ENCODE results near the gene USH1C. TPM values are rescaled to one million over a fixed set of nuclear protein-coding genes. Genes with fewer than 3 reads are reported as not detected.

USH1C gene
- total and polyA plus RNA-seq, 2 experiments from 2014 or later, result 0.54 TPM; not detected in 1

DNA sequence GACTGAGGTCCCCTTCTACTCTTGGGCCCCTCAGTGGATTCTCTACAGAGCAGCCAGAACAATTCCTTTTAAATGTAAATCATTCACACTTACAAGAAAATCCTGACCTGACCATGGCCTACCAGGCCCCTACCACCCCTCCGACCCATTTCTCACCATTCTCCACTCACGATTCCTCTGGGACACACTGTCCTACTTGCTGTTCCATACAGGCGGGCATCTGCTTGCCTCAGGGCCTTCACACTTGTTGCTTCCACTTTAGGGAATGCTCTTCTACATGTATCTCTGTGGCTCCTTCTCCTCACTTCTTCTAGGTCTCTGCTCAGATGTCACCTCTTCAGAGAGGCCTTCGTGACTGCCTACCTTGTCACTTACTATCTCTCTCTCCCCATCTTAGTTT lies 3.4 kb downstream of the USH1C start:
- Histone ChIP-seq H3K4me3 (no peak overlapping the region), H3K9me3 (ENCODE audit: low read depth) (no peaks in the 10 kb centered on the region), H3K36me3 (no peaks in the 10 kb centered on the region), H3K4me1 (ENCODE audit: low read depth) (no peaks in the 10 kb centered on the region), H3K27ac (no peak overlapping the region), H3K27me3 (peaks cover 9% of the 10 kb centered on the region)
- no peak for DNase-seq (ENCODE audit: low read depth in 1 of 2, low spot score in 1 of 2)
- TF ChIP-seq, protein P1, sequence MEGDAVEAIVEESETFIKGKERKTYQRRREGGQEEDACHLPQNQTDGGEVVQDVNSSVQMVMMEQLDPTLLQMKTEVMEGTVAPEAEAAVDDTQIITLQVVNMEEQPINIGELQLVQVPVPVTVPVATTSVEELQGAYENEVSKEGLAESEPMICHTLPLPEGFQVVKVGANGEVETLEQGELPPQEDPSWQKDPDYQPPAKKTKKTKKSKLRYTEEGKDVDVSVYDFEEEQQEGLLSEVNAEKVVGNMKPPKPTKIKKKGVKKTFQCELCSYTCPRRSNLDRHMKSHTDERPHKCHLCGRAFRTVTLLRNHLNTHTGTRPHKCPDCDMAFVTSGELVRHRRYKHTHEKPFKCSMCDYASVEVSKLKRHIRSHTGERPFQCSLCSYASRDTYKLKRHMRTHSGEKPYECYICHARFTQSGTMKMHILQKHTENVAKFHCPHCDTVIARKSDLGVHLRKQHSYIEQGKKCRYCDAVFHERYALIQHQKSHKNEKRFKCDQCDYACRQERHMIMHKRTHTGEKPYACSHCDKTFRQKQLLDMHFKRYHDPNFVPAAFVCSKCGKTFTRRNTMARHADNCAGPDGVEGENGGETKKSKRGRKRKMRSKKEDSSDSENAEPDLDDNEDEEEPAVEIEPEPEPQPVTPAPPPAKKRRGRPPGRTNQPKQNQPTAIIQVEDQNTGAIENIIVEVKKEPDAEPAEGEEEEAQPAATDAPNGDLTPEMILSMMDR (IDR thresholded peaks at IDR 0.05; ENCODE audit: low read depth, low read length), result no peak

DNA sequence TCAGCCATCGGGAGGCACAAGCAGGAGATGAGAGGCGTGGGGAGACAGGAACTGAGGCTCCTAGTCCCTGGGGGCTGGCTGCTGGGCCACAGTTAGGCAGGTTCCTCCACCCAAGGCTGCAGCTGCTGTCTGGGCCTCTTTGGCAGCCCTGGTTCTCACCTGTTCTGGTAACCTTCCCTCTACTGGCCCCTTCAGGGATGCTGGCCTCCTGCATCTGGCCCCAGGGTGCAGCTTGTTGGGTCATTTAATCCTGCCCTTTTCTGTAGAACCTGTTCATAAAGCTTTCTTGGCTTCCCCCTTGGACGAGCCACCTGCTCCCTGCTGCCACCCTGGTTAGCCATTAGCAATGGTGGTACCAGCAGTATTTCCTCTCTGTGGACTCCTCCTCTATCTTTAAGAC lies 5.5 kb downstream of the USH1C start:
- H3K27me3 ChIP-seq, result peaks cover 3% of the 10 kb centered on the region
- no peak overlapping the region for H3K4me3 ChIP-seq
- no peaks in the 10 kb centered on the region for H3K9me3 ChIP-seq (ENCODE audit: low read depth)
- H3K36me3 ChIP-seq, result no peaks in the 10 kb centered on the region
- no peak overlapping the region for H3K27ac ChIP-seq
- TF ChIP-seq, protein P1 (IDR thresholded peaks at IDR 0.05; ENCODE audit: low read depth, low read length), result no peak
- H3K4me1 ChIP-seq (ENCODE audit: low read depth), result no peaks in the 10 kb centered on the region
- DNase-seq (ENCODE audit: low read depth in 1 of 2, low spot score in 1 of 2), result no peak

DNA sequence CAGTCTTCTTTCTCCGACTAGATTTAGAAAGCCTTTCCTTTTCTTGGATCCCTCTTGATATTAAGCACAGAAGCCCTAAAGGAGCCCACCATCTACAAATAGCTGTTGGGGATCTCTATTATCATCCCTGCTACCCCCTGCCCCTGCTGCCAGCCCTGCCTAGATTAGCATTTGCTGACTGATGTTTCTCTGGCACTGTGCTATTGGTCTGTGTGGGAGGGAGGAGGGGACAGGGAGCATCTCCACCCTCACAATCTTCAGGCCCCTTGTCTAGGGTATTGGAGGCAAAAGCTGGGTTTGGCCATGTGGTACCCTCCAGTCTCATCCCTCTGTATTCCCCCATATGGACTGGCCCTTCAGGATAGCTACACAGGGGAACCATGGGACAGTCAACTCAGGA lies 6.2 kb downstream of the USH1C start:
- H3K4me3 ChIP-seq, result no peak overlapping the region
- TF ChIP-seq, protein P1 (IDR thresholded peaks at IDR 0.05; ENCODE audit: low read depth, low read length), result no peak
- H3K4me1 ChIP-seq (ENCODE audit: low read depth), result no peaks in the 10 kb centered on the region
- H3K27me3 ChIP-seq, result no peaks in the 10 kb centered on the region
- H3K27ac ChIP-seq, result no peak overlapping the region
- H3K36me3 ChIP-seq, result no peaks in the 10 kb centered on the region
- no peaks in the 10 kb centered on the region for H3K9me3 ChIP-seq (ENCODE audit: low read depth)
- no peak for DNase-seq (ENCODE audit: low read depth in 1 of 2, low spot score in 1 of 2)

DNA sequence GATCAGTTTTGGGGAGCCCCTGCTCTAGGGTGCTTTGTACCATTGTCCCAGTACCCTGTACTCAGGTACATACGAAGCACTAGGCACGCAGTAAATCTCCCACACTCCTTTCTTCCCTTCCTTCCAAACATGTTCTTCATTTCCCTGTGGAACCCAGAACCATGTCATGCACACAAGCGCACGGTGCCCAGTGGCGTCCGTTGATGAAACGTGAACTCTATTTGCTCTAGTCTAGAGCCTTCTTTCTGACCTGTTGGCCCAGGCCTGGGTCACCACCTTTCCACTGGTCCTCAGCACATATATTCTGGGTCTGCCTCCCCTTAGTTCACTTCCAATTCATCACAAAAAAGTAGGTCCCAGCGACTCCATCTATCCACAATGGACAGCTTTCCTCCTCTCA lies 7.0 kb downstream of the USH1C start:
- Histone ChIP-seq H3K27me3 (no peaks in the 10 kb centered on the region), H3K4me3 (no peak overlapping the region), H3K9me3 (ENCODE audit: low read depth) (no peaks in the 10 kb centered on the region), H3K27ac (no peak overlapping the region), H3K36me3 (no peaks in the 10 kb centered on the region), H3K4me1 (ENCODE audit: low read depth) (no peaks in the 10 kb centered on the region)
- TF ChIP-seq, protein P1 (IDR thresholded peaks at IDR 0.05; ENCODE audit: low read depth, low read length), result no peak
- no peak for DNase-seq (ENCODE audit: low read depth in 1 of 2, low spot score in 1 of 2)

DNA sequence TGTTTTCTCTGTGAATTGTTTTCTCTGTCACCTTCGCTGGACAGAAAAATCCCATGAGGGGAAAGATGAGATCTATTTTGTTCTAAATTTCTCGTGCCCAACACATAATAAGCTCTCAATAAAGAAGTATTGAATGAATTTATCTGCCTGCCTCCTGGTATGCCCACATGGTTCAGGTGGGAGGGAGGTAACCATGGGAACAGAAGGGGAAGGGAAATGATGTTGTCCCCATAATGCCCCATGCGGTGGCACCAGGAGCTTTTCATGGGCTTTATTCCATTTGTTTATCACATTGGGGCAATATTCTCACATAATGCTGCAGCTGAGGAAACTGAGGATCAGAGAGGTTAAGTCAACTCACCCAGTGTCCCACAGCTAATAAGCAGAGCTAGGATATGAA lies 8.7 kb downstream of the USH1C start:
- no peak overlapping the region for H3K27ac ChIP-seq
- no peaks in the 10 kb centered on the region for H3K36me3 ChIP-seq
- H3K4me3 ChIP-seq, result no peak overlapping the region
- TF ChIP-seq, protein P1 (IDR thresholded peaks at IDR 0.05; ENCODE audit: low read depth, low read length), result no peak
- no peaks in the 10 kb centered on the region for H3K4me1 ChIP-seq (ENCODE audit: low read depth)
- H3K27me3 ChIP-seq, result no peaks in the 10 kb centered on the region
- DNase-seq (ENCODE audit: low read depth in 1 of 2, low spot score in 1 of 2), result no peak
- no peaks in the 10 kb centered on the region for H3K9me3 ChIP-seq (ENCODE audit: low read depth)

All from cardiac muscle cell (in vitro differentiated cells and primary cell).